Calu3 (cell line): ENCODE measurements around the gene RGS5. TPM values are rescaled to one million over a fixed set of nuclear protein-coding genes. Genes with fewer than 3 reads are reported as not detected.
A peak's percentile ranks its signal among the peaks of the same experiment; 100 is the strongest.

Experiments
- BruUV-seq: library from RNA; stranded (reverse); fragments of 400-500 nt; replicated peaks from 2 replicates; lab custom pipeline; 2021; lab: Mats Ljungman, UMichigan
- CTCF ChIA-PET: fragments of 300-600 bp; sonication (Branson Sonifier 250); formaldehyde crosslinking; loops from one replicate; lab custom pipeline; 2022; ENCODE audit warnings: antibody characterized with exemption; lab: Charles Lee
- DNase-seq: peaks from one replicate; pipeline ENCODE4 v3.0.0; 2022
- H3K27ac Mint-ChIP-seq: one replicate; pipeline ENCODE4 v1.8.0; 2022; ENCODE audit warnings: mixed read lengths; ENCODE audit not compliant: unreplicated experiment
- H3K27me3 Mint-ChIP-seq: one replicate; pipeline ENCODE4 v1.8.0; 2022; ENCODE audit warnings: mixed read lengths; ENCODE audit not compliant: unreplicated experiment
- H3K36me3 Mint-ChIP-seq: one replicate; pipeline ENCODE4 v1.8.0; 2022; ENCODE audit warnings: mild to moderate bottlenecking, moderate library complexity, mixed read lengths; ENCODE audit not compliant: insufficient read depth, unreplicated experiment
- H3K4me1 Mint-ChIP-seq: one replicate; pipeline ENCODE4 v1.8.0; 2022; ENCODE audit warnings: mild to moderate bottlenecking, low read depth, mixed read lengths; ENCODE audit not compliant: unreplicated experiment
- H3K4me3 Mint-ChIP-seq: one replicate; pipeline ENCODE4 v1.8.0; 2022; ENCODE audit warnings: mild to moderate bottlenecking, low read depth, moderate library complexity, mixed read lengths; ENCODE audit not compliant: unreplicated experiment
- H3K9me3 Mint-ChIP-seq: one replicate; pipeline ENCODE4 v1.8.0; 2022; ENCODE audit warnings: low read depth, mixed read lengths; ENCODE audit not compliant: unreplicated experiment
- CTCF ChIP-seq: fragments of 200-600 bp; IDR thresholded peaks from one replicate; pipeline ENCODE4 v1.8.0; 2022; ENCODE audit warnings: antibody characterized with exemption; ENCODE audit not compliant: unreplicated experiment
- intact Hi-C: fragments of 100-400 bp; cut with micrococcal nuclease; formaldehyde crosslinking; loops from one replicate; pipeline ENCODE4 v1.10.0; 2022; ENCODE audit not compliant: unreplicated experiment
- total RNA-seq: library from RNA; stranded (reverse); gene quantifications from 2 replicates; pipeline ENCODE4 v1.2.3, GENCODE V29; 2022

Gene RGS5
- total RNA-seq, 1 experiment from 2014 or later, result 1.9 TPM

- Mint-ChIP-seq H3K36me3 (no peaks in the 10 kb centered on the region), H3K27me3 (no peaks in the 10 kb centered on the region), H3K4me1 (peaks cover 9% of the 10 kb centered on the region), H3K27ac (no peak overlapping the region), H3K9me3 (no peaks in the 10 kb centered on the region), H3K4me3 (no peak overlapping the region)
- no peak for TF ChIP-seq CTCF
- DNase-seq, result peak; percentile 12
- intact Hi-C loops, result loop anchor here (5.0 kb wide), 1 partner anchor 66 kb away; no protein-coding TSS in a partner anchor
- CTCF ChIA-PET, result interaction anchor here (0.8 kb wide), 1 partner anchor 110 kb away, joined by 3 read pairs; no protein-coding TSS in a partner anchor
- BruUV-seq, result no TSS peak
Measured at GRCh38 chr1:163195728-163196448, 6.8 kb downstream of the RGS5 start.

- CTCF ChIA-PET, result no interaction called here
- peaks cover 5% of the 10 kb centered on the region for H3K4me1 Mint-ChIP-seq
Measured at GRCh38 chr1:163191301-163191700, 11.4 kb downstream of the RGS5 start.

GRCh38 chr1:163188947-163189346 lies 13.8 kb downstream of the RGS5 start:
- CTCF ChIA-PET, result interaction anchor here (0.6 kb wide), 1 partner anchor 156 kb away, joined by 3 read pairs; no protein-coding TSS in a partner anchor
- no peak overlapping the region for H3K27ac Mint-ChIP-seq

More at GRCh38 chr1:163191301-163191700, 11.4 kb downstream of the RGS5 start:
- no peak overlapping the region for H3K4me3 Mint-ChIP-seq
- H3K36me3 Mint-ChIP-seq, result no peaks in the 10 kb centered on the region
- intact Hi-C loops, result no loop called here
- H3K27me3 Mint-ChIP-seq, result no peaks in the 10 kb centered on the region
- DNase-seq, result no peak
- no TSS peak for BruUV-seq
- no peak overlapping the region for H3K27ac Mint-ChIP-seq
- no peak for TF ChIP-seq CTCF
- H3K9me3 Mint-ChIP-seq, result no peaks in the 10 kb centered on the region

GRCh38 chr1:163187849-163188248 lies 14.9 kb downstream of the RGS5 start:
- CTCF ChIA-PET, result no interaction called here
- DNase-seq, result no peak
- H3K27me3 Mint-ChIP-seq, result no peaks in the 10 kb centered on the region
- TF ChIP-seq CTCF, result no peak
- no peaks in the 10 kb centered on the region for H3K36me3 Mint-ChIP-seq
- intact Hi-C loops, result no loop called here
- BruUV-seq, result no TSS peak
- no peaks in the 10 kb centered on the region for H3K9me3 Mint-ChIP-seq
- no peaks in the 10 kb centered on the region for H3K4me1 Mint-ChIP-seq
- H3K27ac Mint-ChIP-seq, result no peak overlapping the region
- no peak overlapping the region for H3K4me3 Mint-ChIP-seq

More at GRCh38 chr1:163188947-163189346, 13.8 kb downstream of the RGS5 start:
- Mint-ChIP-seq H3K27me3 (no peaks in the 10 kb centered on the region), H3K4me3 (no peak overlapping the region), H3K36me3 (no peaks in the 10 kb centered on the region), H3K4me1 (no peaks in the 10 kb centered on the region), H3K9me3 (no peaks in the 10 kb centered on the region)
- BruUV-seq, result no TSS peak
- intact Hi-C loops, result no loop called here
- DNase-seq, result no peak
- TF ChIP-seq CTCF, result no peak
